Esophagus (tissue), 2 donors: ENCODE results near the gene PPCDC. TPM values are rescaled to one million over a fixed set of nuclear protein-coding genes. Genes with fewer than 3 reads are reported as not detected.

Experiments used
- H3K27ac ChIP-seq, 2 donors: one replicate each; pipeline ENCODE4 v1.5.1; 2013; ENCODE audit warnings: low read depth in 2 of 2, mild to moderate bottlenecking in 2 of 2, inconsistent platforms in 1 of 2, low read length in 1 of 2, moderate library complexity in 1 of 2
- H3K27me3 ChIP-seq, 2 donors: one replicate each; pipeline ENCODE4 v1.6.1; 2013; ENCODE audit warnings: low read length in 2 of 2, control low read depth in 1 of 2, mild to moderate bottlenecking in 1 of 2; ENCODE audit not compliant: insufficient read depth in 2 of 2, control insufficient read depth in 1 of 2
- H3K36me3 ChIP-seq, 2 donors: one replicate each; pipeline ENCODE4 v1.6.1; 2013; ENCODE audit warnings: low read length in 1 of 2; ENCODE audit not compliant: control insufficient read depth in 2 of 2, insufficient read depth in 2 of 2
- H3K4me1 ChIP-seq, 2 donors: one replicate each; pipeline ENCODE4 v1.6.1; 2013; ENCODE audit warnings: low read length in 1 of 2; ENCODE audit not compliant: control insufficient read depth in 2 of 2, insufficient read depth in 2 of 2
- H3K4me3 ChIP-seq, 2 donors: one replicate each; pipeline ENCODE4 v1.5.1; 2013; ENCODE audit warnings: low read length in 2 of 2, mild to moderate bottlenecking in 2 of 2, low read depth in 1 of 2, moderate library complexity in 1 of 2
- H3K9me3 ChIP-seq, 2 donors: one replicate each; pipeline ENCODE4 v1.6.1; 2013; ENCODE audit warnings: mild to moderate bottlenecking in 2 of 2, low read depth in 1 of 2, low read length in 1 of 2, moderate library complexity in 1 of 2; ENCODE audit not compliant: control insufficient read depth in 2 of 2, insufficient read depth in 1 of 2
- WGBS, 2 donors: extraction: QIAGEN DNeasy Blood & Tissue Kit; methylation state at CpG; one replicate each; pipeline ENCODE4 v1.1.7; 2013; 5-methylcytosine and 5-hydroxymethylcytosine counted together
- polyA plus RNA-seq, 2 donors: library from polyadenylated mRNA; stranded (reverse); fragments of 200-250 nt; gene quantifications; one replicate each; pipeline ENCODE4 v1.2.3, GENCODE V29; 2013
- donor health status: healthy with polysubstance abuse.
- donor health status: Bipolar disorder and iron deficiency.

PPCDC gene
- polyA plus RNA-seq, 2 donors, result 19.1 to 25.9 TPM

DNA sequence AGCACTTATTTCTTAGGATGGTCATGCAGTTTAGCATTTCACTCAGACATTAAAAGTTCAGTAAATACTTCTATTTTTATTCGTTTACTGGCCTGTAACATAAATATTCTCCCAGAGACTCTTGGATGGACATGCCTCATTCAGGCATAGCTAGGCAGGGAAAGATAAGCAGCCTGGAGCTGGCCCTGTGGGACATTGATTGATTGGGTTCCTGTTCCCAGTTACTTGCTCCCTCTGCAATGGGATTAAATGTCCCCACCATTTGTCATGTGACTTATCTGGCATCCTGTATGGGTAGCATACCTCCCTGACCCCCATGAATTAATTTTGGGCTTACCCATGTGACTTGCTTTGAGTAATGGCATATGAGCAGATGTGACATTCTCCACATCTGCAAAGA lies 30.8 kb upstream of the PPCDC start:
- Histone ChIP-seq H3K4me1 (peaks cover 6 to 9% of the 10 kb centered on the region in 2 donors), H3K27me3 (no peaks in the 10 kb centered on the region), H3K27ac (no peak overlapping the region), H3K36me3 (no peaks in the 10 kb centered on the region), H3K9me3 (no peaks in the 10 kb centered on the region), H3K4me3 (no peak overlapping the region)
- WGBS, 2 donors, result 46 to 50% methylated on average over 1 of the region's 1 CpG

- WGBS, 2 donors, result 63 to 72% methylated on average over 2 of the region's 2 CpGs
- H3K4me1 ChIP-seq, result peaks cover 6 to 9% of the 10 kb centered on the region in 2 donors
- no peaks in the 10 kb centered on the region for H3K27me3 ChIP-seq
- no peaks in the 10 kb centered on the region for H3K9me3 ChIP-seq
- no peaks in the 10 kb centered on the region for H3K36me3 ChIP-seq
- no peak overlapping the region for H3K4me3 ChIP-seq
- no peak overlapping the region for H3K27ac ChIP-seq
These were observed 29.2 kb upstream of the PPCDC start for GRCh38 chr15:74994236-74994635.

DNA sequence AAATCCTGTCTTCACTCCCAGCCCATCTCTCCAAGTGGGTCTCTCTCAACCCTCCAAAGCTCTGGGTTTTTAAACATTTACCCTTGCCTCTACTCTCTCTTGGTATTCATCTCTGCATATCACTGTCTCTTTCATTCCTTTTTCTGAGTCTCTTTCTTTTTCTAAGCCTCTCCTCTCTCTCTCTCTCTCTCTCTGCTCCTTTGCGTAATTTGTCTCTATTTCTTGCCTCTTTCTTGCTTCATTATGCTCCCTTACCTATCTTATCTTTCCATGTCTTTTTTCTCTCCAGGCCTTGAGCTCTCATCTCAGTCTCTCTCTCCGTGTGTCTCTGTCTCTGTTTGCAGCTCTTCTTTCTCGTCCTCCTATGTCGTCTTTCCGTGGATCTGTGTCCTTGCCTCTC lies 28.7 kb upstream of the PPCDC start:
- no peak overlapping the region for H3K27ac ChIP-seq
- H3K9me3 ChIP-seq, result no peaks in the 10 kb centered on the region
- WGBS, 2 donors, result 42 to 52% methylated on average over 5 of the region's 5 CpGs
- peaks cover 6 to 9% of the 10 kb centered on the region in 2 donors for H3K4me1 ChIP-seq
- H3K36me3 ChIP-seq, result no peaks in the 10 kb centered on the region
- no peaks in the 10 kb centered on the region for H3K27me3 ChIP-seq
- H3K4me3 ChIP-seq, result no peak overlapping the region

- H3K9me3 ChIP-seq, result no peaks in the 10 kb centered on the region
- WGBS, 2 donors, result 1% methylated on average over 49 to 58 of the region's 58 CpGs
- H3K27ac ChIP-seq, result no peak within 1 kb of the TSS
- H3K4me3 ChIP-seq, result peak within 1 kb of the TSS; percentile 58 to 62
- peaks cover 6 to 9% of the 10 kb centered on the region in 2 donors for H3K4me1 ChIP-seq
- no peaks in the 10 kb centered on the region for H3K36me3 ChIP-seq
- H3K27me3 ChIP-seq, result no peaks in the 10 kb centered on the region
These were observed 28.1 kb upstream of the PPCDC start, which contains the start of gene SCAMP5 for GRCh38 chr15:74995182-74995778. TSS of gene SCAMP5 (plus strand) at chr15:74995563. CDS start at chr15:75011840, 16,277 bp downstream.

DNA sequence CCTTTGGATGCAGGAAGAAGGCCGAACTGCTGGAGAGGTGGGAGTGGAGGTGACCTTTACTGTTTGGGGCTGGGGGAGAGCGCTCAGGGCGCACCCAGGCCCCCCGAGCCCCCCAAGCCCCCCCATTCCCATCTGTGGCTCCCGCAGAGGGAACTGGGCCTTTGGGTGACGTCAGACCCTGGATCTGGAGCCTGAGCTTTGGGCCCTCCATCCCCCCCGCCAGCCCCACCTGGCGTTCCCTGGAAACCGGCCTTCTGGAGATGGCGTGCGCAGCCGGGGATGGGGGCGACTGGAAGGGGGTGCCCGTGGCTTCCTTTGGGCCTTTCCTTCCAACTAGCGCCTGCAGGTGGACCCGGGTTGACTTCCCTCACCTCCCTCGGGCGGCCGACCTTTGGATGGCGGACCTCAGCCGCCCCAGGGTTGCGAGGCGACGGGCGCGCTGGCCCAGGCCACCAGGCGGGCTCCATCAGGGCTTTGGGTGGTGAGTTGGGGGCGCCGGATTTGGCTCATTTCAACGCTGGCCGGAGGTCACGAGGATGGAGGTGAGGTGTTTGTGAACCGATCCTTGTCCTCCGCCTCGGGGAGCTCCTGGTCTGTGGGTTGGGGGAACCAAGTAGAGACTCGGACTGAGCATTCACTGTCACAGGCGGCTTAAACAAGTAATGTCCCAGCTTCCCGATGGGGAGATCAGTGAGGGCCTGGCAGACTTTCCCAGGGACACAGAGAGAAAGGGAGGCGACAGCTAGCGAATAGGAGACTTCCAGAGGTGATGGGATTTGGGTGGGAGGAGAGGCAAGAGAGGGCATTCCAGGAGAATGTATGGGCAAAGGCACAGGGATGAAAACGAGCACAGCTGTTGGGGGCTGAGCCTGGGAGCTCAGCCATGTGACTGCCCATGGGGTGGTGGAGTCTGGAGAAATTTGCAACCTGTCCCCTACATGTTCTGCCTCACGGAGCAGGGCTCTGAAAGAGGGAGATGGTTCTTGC lies 27.3 kb upstream of the PPCDC start:
- WGBS, 2 donors, result 10 to 13% methylated on average over 39 to 42 of the region's 42 CpGs
- Histone ChIP-seq H3K4me3 (peak overlapping the region; percentile 58 to 62), H3K9me3 (no peaks in the 10 kb centered on the region), H3K4me1 (peaks cover 6 to 9% of the 10 kb centered on the region in 2 donors), H3K27ac (no peak overlapping the region), H3K27me3 (no peaks in the 10 kb centered on the region), H3K36me3 (no peaks in the 10 kb centered on the region)

GRCh38 chr15:74997141-74997540 lies 26.2 kb upstream of the PPCDC start:
- H3K36me3 ChIP-seq, result no peaks in the 10 kb centered on the region
- WGBS, 2 donors, result 55 to 59% methylated on average over 4 of the region's 4 CpGs
- no peak overlapping the region for H3K4me3 ChIP-seq
- H3K27me3 ChIP-seq, result no peaks in the 10 kb centered on the region
- H3K4me1 ChIP-seq, result peaks cover 6 to 9% of the 10 kb centered on the region in 2 donors
- H3K27ac ChIP-seq, result no peak overlapping the region
- no peaks in the 10 kb centered on the region for H3K9me3 ChIP-seq

GRCh38 chr15:74997543-74997942 lies 25.8 kb upstream of the PPCDC start:
- H3K27me3 ChIP-seq, result no peaks in the 10 kb centered on the region
- H3K27ac ChIP-seq, result no peak overlapping the region
- H3K36me3 ChIP-seq, result no peaks in the 10 kb centered on the region
- H3K9me3 ChIP-seq, result no peaks in the 10 kb centered on the region
- 67 to 83% methylated on average over 2 of the region's 2 CpGs for WGBS, 2 donors
- H3K4me3 ChIP-seq, result no peak overlapping the region
- H3K4me1 ChIP-seq, result peaks cover 6 to 9% of the 10 kb centered on the region in 2 donors

GRCh38 chr15:75001310-75001709 lies 22.1 kb upstream of the PPCDC start:
- no peaks in the 10 kb centered on the region for H3K9me3 ChIP-seq
- H3K27me3 ChIP-seq, result no peaks in the 10 kb centered on the region
- H3K27ac ChIP-seq, result no peak overlapping the region
- WGBS, 2 donors, result 74 to 78% methylated on average over 6 of the region's 6 CpGs
- no peak overlapping the region for H3K4me3 ChIP-seq
- H3K36me3 ChIP-seq, result no peaks in the 10 kb centered on the region
- H3K4me1 ChIP-seq, result peaks cover 0 to 4% of the 10 kb centered on the region in 2 donors

GRCh38 chr15:75002398-75002797 lies 21.0 kb upstream of the PPCDC start:
- Histone ChIP-seq H3K4me3 (no peak overlapping the region), H3K9me3 (no peaks in the 10 kb centered on the region), H3K36me3 (no peaks in the 10 kb centered on the region), H3K4me1 (peaks cover 0 to 1% of the 10 kb centered on the region in 2 donors), H3K27ac (no peak overlapping the region), H3K27me3 (no peaks in the 10 kb centered on the region)
- 63 to 65% methylated on average over 7 of the region's 7 CpGs for WGBS, 2 donors
